Naive thymus-derived CD4-positive, alpha-beta T cell (primary cell): Measurements from ENCODE around the gene WNT7B. TPM values are rescaled to one million over a fixed set of nuclear protein-coding genes. Genes with fewer than 3 reads are reported as not detected.

ENCODE experiments used
- ATAC-seq: fragments of 150-1000 bp; cut with Tn5 transposase; 2 replicates; pipeline ENCODE4 v1.10.0; 2021; ENCODE audit warnings: mild to moderate bottlenecking, moderate library complexity
- CTCF ChIA-PET: fragments of 350-600 bp; sonication (Branson Sonifier 250); formaldehyde crosslinking; loops from one replicate; lab custom pipeline; 2021; ENCODE audit warnings: antibody characterized with exemption; lab: Charles Lee
- POLR2A ChIA-PET: fragments of 350-600 bp; sonication (Branson Sonifier 250); formaldehyde crosslinking; loops from one replicate; lab custom pipeline; 2021; ENCODE audit warnings: antibody characterized with exemption, inconsistent platforms; lab: Charles Lee
- DNase-seq, 9 donors: peaks; one replicate each; pipeline versions ENCODE4 v3.0.0 to v3.0.0-alpha.2; 2020 to 2022; ENCODE audit warnings: mixed read lengths in 1 of 9
- H3K27ac ChIP-seq: one replicate; pipeline ENCODE4 v1.7.0; 2013; ENCODE audit warnings: mild to moderate bottlenecking, low read depth, low read length, moderate library complexity
- H3K27me3 ChIP-seq, 2 donors: one replicate each; pipeline ENCODE4 v1.7.0; 2013; ENCODE audit warnings: low read length in 2 of 2, mild to moderate bottlenecking in 2 of 2, moderate library complexity in 2 of 2; ENCODE audit not compliant: control insufficient read depth in 2 of 2, insufficient read depth in 2 of 2
- H3K36me3 ChIP-seq, 3 experiments: 1 replicate in 2 of 3; 2 replicates in 1 of 3; pipeline ENCODE4 v1.7.0; 2013; ENCODE audit warnings: low read length in 3 of 3, mild to moderate bottlenecking in 3 of 3, moderate library complexity in 1 of 3; ENCODE audit not compliant: insufficient read depth in 3 of 3, control insufficient read depth in 2 of 3
- H3K4me1 ChIP-seq, 2 donors: one replicate each; pipeline ENCODE4 v1.7.0; 2013; ENCODE audit warnings: low read length in 2 of 2, mild to moderate bottlenecking in 2 of 2, moderate library complexity in 1 of 2; ENCODE audit not compliant: control insufficient read depth in 2 of 2, insufficient read depth in 2 of 2
- H3K4me3 ChIP-seq: 2 replicates; pipeline ENCODE4 v1.7.0; 2013; ENCODE audit warnings: mild to moderate bottlenecking, low read length
- H3K9me3 ChIP-seq, 3 experiments: 1 replicate in 2 of 3; 2 replicates in 1 of 3; pipeline ENCODE4 v1.7.0; 2013; ENCODE audit warnings: low read length in 3 of 3; ENCODE audit not compliant: control insufficient read depth in 2 of 3
- H3K27ac Mint-ChIP-seq, 9 donors: one replicate each; pipeline ENCODE4 v1.8.0; 2020 to 2022; ENCODE audit warnings: mixed read lengths in 9 of 9, mild to moderate bottlenecking in 8 of 9, moderate library complexity in 5 of 9, inconsistent platforms in 2 of 9
- H3K27me3 Mint-ChIP-seq, 5 donors: one replicate each; pipeline ENCODE4 v1.8.0; 2021 to 2022; ENCODE audit warnings: mixed read lengths in 5 of 5, mild to moderate bottlenecking in 1 of 5
- H3K36me3 Mint-ChIP-seq, 5 donors: one replicate each; pipeline ENCODE4 v1.8.0; 2020 to 2022; ENCODE audit warnings: mixed read lengths in 5 of 5, mild to moderate bottlenecking in 3 of 5, inconsistent platforms in 1 of 5
- H3K4me1 Mint-ChIP-seq, 7 donors: one replicate each; pipeline ENCODE4 v1.8.0; 2020 to 2022; ENCODE audit warnings: mixed read lengths in 7 of 7, mild to moderate bottlenecking in 3 of 7, inconsistent platforms in 1 of 7
- H3K4me3 Mint-ChIP-seq, 10 donors: one replicate each; pipeline ENCODE4 v1.8.0; 2020 to 2022; ENCODE audit warnings: mild to moderate bottlenecking in 10 of 10, mixed read lengths in 10 of 10, moderate library complexity in 6 of 10, inconsistent platforms in 2 of 10
- H3K9me3 Mint-ChIP-seq, 11 donors: one replicate each; pipeline ENCODE4 v1.8.0; 2020 to 2022; ENCODE audit warnings: mixed read lengths in 11 of 11, mild to moderate bottlenecking in 4 of 11, inconsistent platforms in 1 of 11, moderate library complexity in 1 of 11
- intact Hi-C, 2 donors: fragments of 100-400 bp; cut with micrococcal nuclease; formaldehyde crosslinking; loops; one replicate each; pipeline ENCODE4 v1.15.1; 2023
- polyA plus RNA-seq, 2 donors: library from polyadenylated mRNA; unstranded; fragments of 300-500 nt; fragmentation: Illumina TruSeq; gene quantifications; one replicate each; pipeline ENCODE4 v1.2.3, GENCODE V29; 2021
- total RNA-seq, 6 experiments: library from RNA in 5 of 6; stranded (reverse) in 5 of 6; gene quantifications; 1 replicate in 5 of 6; 2 replicates in 1 of 6; pipeline ENCODE4 v1.2.3 and lab custom pipeline; 2021 to 2026

Gene WNT7B
- total and polyA plus RNA-seq, 7 experiments from 2014 or later = not detected

GRCh38 chr22:45885171-45885840 is 91.7 kb downstream of the WNT7B start:
- Histone ChIP-seq H3K36me3 (no peaks in the 10 kb centered on the region), H3K4me1 (no peaks in the 10 kb centered on the region), H3K27me3 (peaks cover 0 to 4% of the 10 kb centered on the region in 2 donors), H3K4me3 (no peak overlapping the region), H3K27ac (no peak overlapping the region), H3K9me3 (no peaks in the 10 kb centered on the region)
- Mint-ChIP-seq H3K27me3 (peaks cover 20 to 37% (median 26%) of the 10 kb centered on the region in 5 donors), H3K9me3 (peaks cover 0 to 3% (median 0%) of the 10 kb centered on the region in 11 donors), H3K4me1 (peaks cover 0 to 2% (median 0%) of the 10 kb centered on the region in 7 donors), H3K27ac (no peak overlapping the region), H3K36me3 (peaks cover 0 to 8% (median 0%) of the 10 kb centered on the region in 5 donors), H3K4me3 (no peak overlapping the region)
- intact Hi-C loops = no loop called here
- ChIA-PET CTCF (no interaction called here), POLR2A (no interaction called here)
- no peak for ATAC-seq
- no peak for DNase-seq

GRCh38 chr22:45884201-45885062 is 92.5 kb downstream of the WNT7B start:
- no peaks in the 10 kb centered on the region for H3K4me1 ChIP-seq
- peaks cover 0 to 4% of the 10 kb centered on the region in 2 donors for H3K27me3 ChIP-seq
- H3K9me3 ChIP-seq = no peaks in the 10 kb centered on the region
- no peak overlapping the region for H3K27ac Mint-ChIP-seq
- peaks cover 0 to 3% (median 0%) of the 10 kb centered on the region in 11 donors for H3K9me3 Mint-ChIP-seq
- ChIA-PET POLR2A (no interaction called here), CTCF (no interaction called here)
- H3K4me3 ChIP-seq = no peak overlapping the region
- intact Hi-C loops = no loop called here
- peaks cover 0 to 2% (median 0%) of the 10 kb centered on the region in 7 donors for H3K4me1 Mint-ChIP-seq
- H3K4me3 Mint-ChIP-seq = no peak overlapping the region
- H3K27me3 Mint-ChIP-seq = peaks cover 26 to 44% (median 35%) of the 10 kb centered on the region in 5 donors
- no peaks in the 10 kb centered on the region for H3K36me3 ChIP-seq
- no peak for DNase-seq
- no peak for ATAC-seq
- H3K27ac ChIP-seq = no peak overlapping the region
- peaks cover 0 to 8% (median 0%) of the 10 kb centered on the region in 5 donors for H3K36me3 Mint-ChIP-seq

GRCh38 chr22:45883811-45884170 is 93.2 kb downstream of the WNT7B start:
- Histone ChIP-seq H3K27ac (no peak overlapping the region), H3K27me3 (peaks cover 0 to 4% of the 10 kb centered on the region in 2 donors), H3K4me3 (no peak overlapping the region), H3K4me1 (no peaks in the 10 kb centered on the region), H3K9me3 (no peaks in the 10 kb centered on the region), H3K36me3 (no peaks in the 10 kb centered on the region)
- Mint-ChIP-seq H3K27ac (no peak overlapping the region), H3K27me3 (peaks cover 26 to 48% (median 39%) of the 10 kb centered on the region in 5 donors), H3K9me3 (peaks cover 0 to 3% (median 0%) of the 10 kb centered on the region in 11 donors), H3K4me1 (peaks cover 0 to 4% (median 0%) of the 10 kb centered on the region in 7 donors), H3K4me3 (no peak overlapping the region), H3K36me3 (peaks cover 0 to 8% (median 0%) of the 10 kb centered on the region in 5 donors)
- intact Hi-C loops = no loop called here
- DNase-seq = no peak
- POLR2A ChIA-PET = no interaction called here
- CTCF ChIA-PET = no interaction called here
- ATAC-seq = no peak

- POLR2A ChIA-PET = no interaction called here
- no peak for DNase-seq
Measured at GRCh38 chr22:45882881-45883810, 93.8 kb downstream of the WNT7B start.

GRCh38 chr22:45881524-45881875 is 95.5 kb downstream of the WNT7B start:
- ATAC-seq (no peak), DNase-seq (no peak)
- H3K27ac ChIP-seq = no peak overlapping the region
- peaks cover 0 to 7% (median 0%) of the 10 kb centered on the region in 7 donors for H3K4me1 Mint-ChIP-seq
- ChIA-PET CTCF (no interaction called here), POLR2A (no interaction called here)
- peaks cover 0 to 4% of the 10 kb centered on the region in 2 donors for H3K27me3 ChIP-seq
- no peaks in the 10 kb centered on the region for H3K36me3 Mint-ChIP-seq
- H3K9me3 Mint-ChIP-seq = peaks cover 0 to 2% (median 0%) of the 10 kb centered on the region in 11 donors
- no peak overlapping the region for H3K4me3 ChIP-seq
- intact Hi-C loops = no loop called here
- peaks cover 21 to 63% (median 53%) of the 10 kb centered on the region in 5 donors for H3K27me3 Mint-ChIP-seq
- H3K36me3 ChIP-seq = no peaks in the 10 kb centered on the region
- H3K27ac Mint-ChIP-seq = no peak overlapping the region
- H3K4me1 ChIP-seq = no peaks in the 10 kb centered on the region
- no peaks in the 10 kb centered on the region for H3K9me3 ChIP-seq
- no peak overlapping the region for H3K4me3 Mint-ChIP-seq

More at GRCh38 chr22:45882881-45883810, 93.8 kb downstream of the WNT7B start:
- Histone ChIP-seq H3K4me1 (no peaks in the 10 kb centered on the region), H3K36me3 (no peaks in the 10 kb centered on the region), H3K9me3 (no peaks in the 10 kb centered on the region), H3K27ac (no peak overlapping the region), H3K4me3 (no peak overlapping the region), H3K27me3 (peaks cover 0 to 4% of the 10 kb centered on the region in 2 donors)
- peaks cover 28 to 50% (median 42%) of the 10 kb centered on the region in 5 donors for H3K27me3 Mint-ChIP-seq
- peaks cover 0 to 7% (median 0%) of the 10 kb centered on the region in 7 donors for H3K4me1 Mint-ChIP-seq
- H3K36me3 Mint-ChIP-seq = peaks cover 0 to 8% (median 0%) of the 10 kb centered on the region in 5 donors
- ATAC-seq = no peak
- intact Hi-C loops = no loop called here
- no peak overlapping the region for H3K4me3 Mint-ChIP-seq
- CTCF ChIA-PET = no interaction called here
- peaks cover 0 to 3% (median 0%) of the 10 kb centered on the region in 11 donors for H3K9me3 Mint-ChIP-seq
- H3K27ac Mint-ChIP-seq = no peak overlapping the region
